Measurements from ENCODE around the gene SLC39A8. TPM values are rescaled to one million over a fixed set of nuclear protein-coding genes. Genes with fewer than 3 reads are reported as not detected.

SLC39A8 gene
- total RNA-seq, 1 experiment from 2014 or later = 13.2 TPM

DNA sequence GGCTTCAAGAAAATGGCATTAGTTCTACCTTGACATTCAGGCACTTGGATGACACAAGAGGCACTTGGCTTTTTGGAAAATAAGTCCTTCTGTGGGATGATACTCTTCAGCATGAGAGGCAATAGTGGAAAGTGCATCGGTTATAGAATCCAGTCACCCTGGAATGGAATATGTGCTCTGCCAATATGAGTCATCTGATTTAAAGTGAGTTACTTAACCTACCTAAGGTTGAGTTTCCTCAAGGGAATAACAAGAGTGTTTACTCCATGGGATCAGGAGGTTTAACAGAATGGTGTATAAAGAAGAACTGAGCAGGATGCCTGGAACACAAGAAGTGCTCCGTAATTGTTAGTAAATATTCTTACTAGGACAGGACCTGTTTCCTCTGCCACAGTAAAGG lies 10.7 kb downstream of the SLC39A8 start:
- no peak for ATAC-seq
- ChIA-PET RAD21 (ENCODE audit: low non-redundant PET in 1 of 2, low total read pairs in 2 of 2, uncharacterized antibody in 2 of 2, unreplicated experiment in 2 of 2) (no interaction called here), CTCF (no interaction called here), POLR2A (no interaction called here)
- Histone ChIP-seq H3K36me3 (ENCODE audit: control insufficient read depth in 1 of 2, insufficient read depth in 2 of 2, low read length in 2 of 2) (no peaks in the 10 kb centered on the region), H2AFZ (ENCODE audit: low read depth, low read length, poor library complexity, severe bottlenecking) (no peak overlapping the region), H4K20me1 (ENCODE audit: insufficient read depth) (no peaks in the 10 kb centered on the region), H3K79me2 (ENCODE audit: insufficient read depth, low read length) (no peaks in the 10 kb centered on the region), H3K4me2 (ENCODE audit: low read length) (no peak overlapping the region), H3K9ac (ENCODE audit: low read length) (no peak overlapping the region), H3K27ac (ENCODE audit: low read depth, low read length) (no peak overlapping the region), H3K27me3 (ENCODE audit: insufficient read depth, low read length) (no peaks in the 10 kb centered on the region), H3K9me2 (ENCODE audit: insufficient read depth) (no peaks in the 10 kb centered on the region), H3K4me3 (replicated peaks in 1 of 2; ENCODE audit: low read depth in 1 of 2, low read length in 2 of 2) (no peak overlapping the region), H3K4me1 (ENCODE audit: control insufficient read depth in 1 of 2, insufficient read depth in 2 of 2, low read length in 2 of 2) (no peaks in the 10 kb centered on the region), H3K9me3 (ENCODE audit: control insufficient read depth in 1 of 2, insufficient read depth in 1 of 2, low read depth in 1 of 2, low read length in 2 of 2) (no peaks in the 10 kb centered on the region)
- no peak for DNase-seq (ENCODE audit: low read depth, low spot score)
- intact Hi-C loops (cut with micrococcal nuclease) = no loop called here
- no TSS peak for BruUV-seq (replicated peaks)
- TF ChIP-seq, protein P1, sequence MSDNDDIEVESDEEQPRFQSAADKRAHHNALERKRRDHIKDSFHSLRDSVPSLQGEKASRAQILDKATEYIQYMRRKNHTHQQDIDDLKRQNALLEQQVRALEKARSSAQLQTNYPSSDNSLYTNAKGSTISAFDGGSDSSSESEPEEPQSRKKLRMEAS (IDR thresholded peaks at IDR 0.05) = no peak
- TF ChIP-seq ZBTB33 (IDR thresholded peaks at IDR 0.05; ENCODE audit: extremely low read depth, insufficient replicate concordance, low read length) (no peak), YY1 (IDR thresholded peaks at IDR 0.05; ENCODE audit: extremely low read depth, insufficient replicate concordance, low read depth, low read length) (no peak), FOSL1 (IDR thresholded peaks at IDR 0.05; ENCODE audit: low read depth) (no peak), ZFX (IDR thresholded peaks at IDR 0.05) (no peak), EZH2phosphoT487 (IDR thresholded peaks at IDR 0.05; ENCODE audit: borderline replicate concordance) (no peak), SP1 (IDR thresholded peaks at IDR 0.05; ENCODE audit: low read depth) (no peak), JUND (IDR thresholded peaks at IDR 0.05) (no peak), ZNF274 (IDR thresholded peaks at IDR 0.05; ENCODE audit: low read depth, low read length) (no peak), RAD21 (IDR thresholded peaks at IDR 0.05; ENCODE audit: low read depth) (no peak), POLR2A (IDR thresholded peaks at IDR 0.05; ENCODE audit: borderline replicate concordance, extremely low read depth, insufficient read depth, insufficient read length) (no peak), EGR1 (IDR thresholded peaks at IDR 0.05; ENCODE audit: low read depth) (no peak), SIN3A (IDR thresholded peaks at IDR 0.05; ENCODE audit: low read depth) (no peak), EZH2 (IDR thresholded peaks at IDR 0.05) (no peak), SRF (IDR thresholded peaks at IDR 0.05; ENCODE audit: low read depth) (no peak), CTCF (IDR thresholded peaks at IDR 0.05 in 2 of 3, conservative IDR thresholded peaks at IDR 0.05 in 1 of 3; ENCODE audit: borderline replicate concordance in 1 of 3, insufficient read depth in 1 of 3, low read depth in 2 of 3, low read length in 2 of 3) (no peak), CBX3 (IDR thresholded peaks at IDR 0.05; ENCODE audit: low read depth) (no peak)
- TF ChIP-seq, protein P2, sequence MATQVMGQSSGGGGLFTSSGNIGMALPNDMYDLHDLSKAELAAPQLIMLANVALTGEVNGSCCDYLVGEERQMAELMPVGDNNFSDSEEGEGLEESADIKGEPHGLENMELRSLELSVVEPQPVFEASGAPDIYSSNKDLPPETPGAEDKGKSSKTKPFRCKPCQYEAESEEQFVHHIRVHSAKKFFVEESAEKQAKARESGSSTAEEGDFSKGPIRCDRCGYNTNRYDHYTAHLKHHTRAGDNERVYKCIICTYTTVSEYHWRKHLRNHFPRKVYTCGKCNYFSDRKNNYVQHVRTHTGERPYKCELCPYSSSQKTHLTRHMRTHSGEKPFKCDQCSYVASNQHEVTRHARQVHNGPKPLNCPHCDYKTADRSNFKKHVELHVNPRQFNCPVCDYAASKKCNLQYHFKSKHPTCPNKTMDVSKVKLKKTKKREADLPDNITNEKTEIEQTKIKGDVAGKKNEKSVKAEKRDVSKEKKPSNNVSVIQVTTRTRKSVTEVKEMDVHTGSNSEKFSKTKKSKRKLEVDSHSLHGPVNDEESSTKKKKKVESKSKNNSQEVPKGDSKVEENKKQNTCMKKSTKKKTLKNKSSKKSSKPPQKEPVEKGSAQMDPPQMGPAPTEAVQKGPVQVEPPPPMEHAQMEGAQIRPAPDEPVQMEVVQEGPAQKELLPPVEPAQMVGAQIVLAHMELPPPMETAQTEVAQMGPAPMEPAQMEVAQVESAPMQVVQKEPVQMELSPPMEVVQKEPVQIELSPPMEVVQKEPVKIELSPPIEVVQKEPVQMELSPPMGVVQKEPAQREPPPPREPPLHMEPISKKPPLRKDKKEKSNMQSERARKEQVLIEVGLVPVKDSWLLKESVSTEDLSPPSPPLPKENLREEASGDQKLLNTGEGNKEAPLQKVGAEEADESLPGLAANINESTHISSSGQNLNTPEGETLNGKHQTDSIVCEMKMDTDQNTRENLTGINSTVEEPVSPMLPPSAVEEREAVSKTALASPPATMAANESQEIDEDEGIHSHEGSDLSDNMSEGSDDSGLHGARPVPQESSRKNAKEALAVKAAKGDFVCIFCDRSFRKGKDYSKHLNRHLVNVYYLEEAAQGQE (IDR thresholded peaks at IDR 0.05; ENCODE audit: low read depth) = no peak
- TF ChIP-seq, protein P3, sequence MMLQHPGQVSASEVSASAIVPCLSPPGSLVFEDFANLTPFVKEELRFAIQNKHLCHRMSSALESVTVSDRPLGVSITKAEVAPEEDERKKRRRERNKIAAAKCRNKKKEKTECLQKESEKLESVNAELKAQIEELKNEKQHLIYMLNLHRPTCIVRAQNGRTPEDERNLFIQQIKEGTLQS (IDR thresholded peaks at IDR 0.05) = no peak
